ENCODE results near the gene STAC3. TPM values are rescaled to one million over a fixed set of nuclear protein-coding genes. Genes with fewer than 3 reads are reported as not detected.
A peak's percentile ranks its signal among the peaks of the same experiment; 100 is the strongest.

The STAC3 gene
- polyA plus RNA-seq, 2 of the 4 experiments (the other 2 are of a cell fraction) = 0.40 to 0.43 TPM

DNA sequence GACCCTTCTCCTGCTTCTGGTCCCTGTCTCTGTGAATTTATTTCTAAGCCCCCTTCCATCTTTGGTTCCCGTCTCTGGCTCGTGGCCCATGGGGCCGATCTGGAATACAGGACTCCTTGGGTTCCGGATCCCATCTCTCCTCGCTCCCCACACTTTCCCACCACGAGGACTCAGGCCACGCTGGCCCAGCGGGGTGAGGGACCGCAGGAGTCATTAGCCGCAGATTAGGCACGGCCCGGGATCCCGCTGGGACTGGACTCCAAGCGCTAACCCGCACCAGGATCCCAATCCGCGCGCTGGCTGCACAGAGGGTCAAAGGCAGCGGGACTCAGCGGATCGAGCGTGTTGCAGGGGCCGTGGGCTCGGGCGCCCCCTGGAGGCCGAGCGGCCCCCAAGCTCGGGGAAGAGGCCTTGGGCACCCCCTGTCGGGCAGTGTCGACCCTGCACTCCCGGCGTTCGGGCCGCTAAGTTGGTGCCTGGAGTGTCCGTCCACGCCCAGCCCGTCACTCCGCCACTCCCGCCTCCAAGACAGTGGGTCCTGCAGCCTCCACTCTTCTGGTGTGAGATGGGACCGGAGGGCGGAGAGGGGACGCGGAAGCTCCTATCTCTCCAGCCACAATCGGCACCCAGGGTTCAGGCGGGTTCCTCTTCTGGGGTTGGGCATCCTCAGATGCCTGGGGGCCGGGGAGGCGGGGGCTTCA is 12.0 kb downstream of the STAC3 start (continued):
- TF ChIP-seq EP300 (IDR thresholded peaks at IDR 0.05) = no peak
- no peak for TF ChIP-seq FOXS1 (CRISPR knock-in tag; IDR thresholded peaks at IDR 0.05)
- TF ChIP-seq POLR2AphosphoS2 (conservative IDR thresholded peaks at IDR 0.05; ENCODE audit: low read length) = no peak
- TF ChIP-seq, protein P1, sequence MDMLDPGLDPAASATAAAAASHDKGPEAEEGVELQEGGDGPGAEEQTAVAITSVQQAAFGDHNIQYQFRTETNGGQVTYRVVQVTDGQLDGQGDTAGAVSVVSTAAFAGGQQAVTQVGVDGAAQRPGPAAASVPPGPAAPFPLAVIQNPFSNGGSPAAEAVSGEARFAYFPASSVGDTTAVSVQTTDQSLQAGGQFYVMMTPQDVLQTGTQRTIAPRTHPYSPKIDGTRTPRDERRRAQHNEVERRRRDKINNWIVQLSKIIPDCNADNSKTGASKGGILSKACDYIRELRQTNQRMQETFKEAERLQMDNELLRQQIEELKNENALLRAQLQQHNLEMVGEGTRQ (IDR thresholded peaks at IDR 0.05) = no peak
- no peak for TF ChIP-seq ZNF302 (CRISPR knock-in tag; IDR thresholded peaks at IDR 0.05)
- TF ChIP-seq, protein P2, sequence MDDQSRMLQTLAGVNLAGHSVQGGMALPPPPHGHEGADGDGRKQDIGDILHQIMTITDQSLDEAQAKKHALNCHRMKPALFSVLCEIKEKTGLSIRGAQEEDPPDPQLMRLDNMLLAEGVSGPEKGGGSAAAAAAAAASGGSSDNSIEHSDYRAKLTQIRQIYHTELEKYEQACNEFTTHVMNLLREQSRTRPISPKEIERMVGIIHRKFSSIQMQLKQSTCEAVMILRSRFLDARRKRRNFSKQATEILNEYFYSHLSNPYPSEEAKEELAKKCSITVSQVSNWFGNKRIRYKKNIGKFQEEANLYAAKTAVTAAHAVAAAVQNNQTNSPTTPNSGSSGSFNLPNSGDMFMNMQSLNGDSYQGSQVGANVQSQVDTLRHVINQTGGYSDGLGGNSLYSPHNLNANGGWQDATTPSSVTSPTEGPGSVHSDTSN (IDR thresholded peaks at IDR 0.05) = no peak
- no peak for TF ChIP-seq POLR2A (IDR thresholded peaks at IDR 0.05; ENCODE audit: low read length)
- no peak for TF ChIP-seq FOSB (CRISPR knock-in tag; IDR thresholded peaks at IDR 0.05)
- TF ChIP-seq CHD4 (IDR thresholded peaks at IDR 0.05; ENCODE audit: borderline replicate concordance) = no peak
- TF ChIP-seq, protein P3, sequence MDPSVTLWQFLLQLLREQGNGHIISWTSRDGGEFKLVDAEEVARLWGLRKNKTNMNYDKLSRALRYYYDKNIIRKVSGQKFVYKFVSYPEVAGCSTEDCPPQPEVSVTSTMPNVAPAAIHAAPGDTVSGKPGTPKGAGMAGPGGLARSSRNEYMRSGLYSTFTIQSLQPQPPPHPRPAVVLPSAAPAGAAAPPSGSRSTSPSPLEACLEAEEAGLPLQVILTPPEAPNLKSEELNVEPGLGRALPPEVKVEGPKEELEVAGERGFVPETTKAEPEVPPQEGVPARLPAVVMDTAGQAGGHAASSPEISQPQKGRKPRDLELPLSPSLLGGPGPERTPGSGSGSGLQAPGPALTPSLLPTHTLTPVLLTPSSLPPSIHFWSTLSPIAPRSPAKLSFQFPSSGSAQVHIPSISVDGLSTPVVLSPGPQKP (IDR thresholded peaks at IDR 0.05; ENCODE audit: low read depth, low read length) = no peak
- TF ChIP-seq PHF8 (IDR thresholded peaks at IDR 0.05; ENCODE audit: borderline replicate concordance, low read depth) = no peak
- TF ChIP-seq, protein P4, sequence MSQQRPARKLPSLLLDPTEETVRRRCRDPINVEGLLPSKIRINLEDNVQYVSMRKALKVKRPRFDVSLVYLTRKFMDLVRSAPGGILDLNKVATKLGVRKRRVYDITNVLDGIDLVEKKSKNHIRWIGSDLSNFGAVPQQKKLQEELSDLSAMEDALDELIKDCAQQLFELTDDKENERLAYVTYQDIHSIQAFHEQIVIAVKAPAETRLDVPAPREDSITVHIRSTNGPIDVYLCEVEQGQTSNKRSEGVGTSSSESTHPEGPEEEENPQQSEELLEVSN (IDR thresholded peaks at IDR 0.05; ENCODE audit: borderline replicate concordance, low read depth) = 0 out of 2 replicates have a peak, but pooled peaks have one; percentile 12
- no peak for TF ChIP-seq ZFP36 (IDR thresholded peaks at IDR 0.05; ENCODE audit: borderline replicate concordance, partially characterized antibody)
- no peak; the same call in 1 of the 2 replicates for TF ChIP-seq TP53 (CRISPR knock-in tag; IDR thresholded peaks at IDR 0.05)
- TF ChIP-seq, protein P5, sequence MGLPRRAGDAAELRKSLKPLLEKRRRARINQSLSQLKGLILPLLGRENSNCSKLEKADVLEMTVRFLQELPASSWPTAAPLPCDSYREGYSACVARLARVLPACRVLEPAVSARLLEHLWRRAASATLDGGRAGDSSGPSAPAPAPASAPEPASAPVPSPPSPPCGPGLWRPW (IDR thresholded peaks at IDR 0.05) = no peak
- no peak for TF ChIP-seq HDAC2 (IDR thresholded peaks at IDR 0.05)
- TF ChIP-seq JUN (IDR thresholded peaks at IDR 0.05) = peak in 1 of 2 experiments; percentile 29; a peak in 1 of 5 replicates
- TF ChIP-seq CBX8 (IDR thresholded peaks at IDR 0.05) = no peak
- TF ChIP-seq NR3C1 (IDR thresholded peaks at IDR 0.05) = no peak
- TF ChIP-seq BHLHE40 (IDR thresholded peaks at IDR 0.05; ENCODE audit: low read depth, low read length) = no peak
- no peak for TF ChIP-seq MYC (IDR thresholded peaks at IDR 0.05; ENCODE audit: borderline replicate concordance, low read length)
- TF ChIP-seq, protein P6, sequence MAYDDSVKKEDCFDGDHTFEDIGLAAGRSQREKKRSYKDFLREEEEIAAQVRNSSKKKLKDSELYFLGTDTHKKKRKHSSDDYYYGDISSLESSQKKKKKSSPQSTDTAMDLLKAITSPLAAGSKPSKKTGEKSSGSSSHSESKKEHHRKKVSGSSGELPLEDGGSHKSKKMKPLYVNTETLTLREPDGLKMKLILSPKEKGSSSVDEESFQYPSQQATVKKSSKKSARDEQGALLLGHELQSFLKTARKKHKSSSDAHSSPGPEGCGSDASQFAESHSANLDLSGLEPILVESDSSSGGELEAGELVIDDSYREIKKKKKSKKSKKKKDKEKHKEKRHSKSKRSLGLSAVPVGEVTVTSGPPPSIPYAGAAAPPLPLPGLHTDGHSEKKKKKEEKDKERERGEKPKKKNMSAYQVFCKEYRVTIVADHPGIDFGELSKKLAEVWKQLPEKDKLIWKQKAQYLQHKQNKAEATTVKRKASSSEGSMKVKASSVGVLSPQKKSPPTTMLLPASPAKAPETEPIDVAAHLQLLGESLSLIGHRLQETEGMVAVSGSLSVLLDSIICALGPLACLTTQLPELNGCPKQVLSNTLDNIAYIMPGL (CRISPR knock-in tag; IDR thresholded peaks at IDR 0.05; ENCODE audit: borderline replicate concordance) = peak; percentile 67; the same call in 1 of the 2 replicates
- TF ChIP-seq HEYL (CRISPR knock-in tag; IDR thresholded peaks at IDR 0.05) = no peak
